Fibroblast of skin of right biceps (primary cell): Measurements from ENCODE around the gene CCDC177.

Source experiments
- DNase-seq: peaks from one replicate; pipeline ENCODE4 v3.0.0-alpha.2; 2013

Gene CCDC177

DNA sequence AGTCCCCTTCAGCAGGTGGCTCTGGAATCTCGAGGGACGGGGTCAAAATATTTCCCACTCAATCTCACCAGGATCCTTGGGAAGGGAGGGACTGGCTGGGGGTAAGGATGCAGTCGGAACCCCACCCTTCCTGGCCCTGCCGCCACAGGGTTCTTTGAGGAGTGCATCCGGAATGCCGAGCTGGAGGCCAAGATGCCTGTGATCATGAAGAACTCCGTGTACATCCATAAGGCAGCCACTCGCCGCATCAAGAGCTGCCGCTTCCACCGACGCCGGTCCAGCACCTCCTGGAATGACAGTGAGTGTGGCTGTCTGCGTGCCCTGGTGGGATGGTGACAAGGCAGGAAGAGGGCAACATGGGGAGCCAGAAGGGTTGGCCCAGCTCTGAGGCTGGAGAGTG is 47.0 kb downstream of the CCDC177 start:
- no peak for DNase-seq

GRCh38 chr14:69525896-69526295 is 48.8 kb downstream of the CCDC177 start:
- DNase-seq: no peak

DNA sequence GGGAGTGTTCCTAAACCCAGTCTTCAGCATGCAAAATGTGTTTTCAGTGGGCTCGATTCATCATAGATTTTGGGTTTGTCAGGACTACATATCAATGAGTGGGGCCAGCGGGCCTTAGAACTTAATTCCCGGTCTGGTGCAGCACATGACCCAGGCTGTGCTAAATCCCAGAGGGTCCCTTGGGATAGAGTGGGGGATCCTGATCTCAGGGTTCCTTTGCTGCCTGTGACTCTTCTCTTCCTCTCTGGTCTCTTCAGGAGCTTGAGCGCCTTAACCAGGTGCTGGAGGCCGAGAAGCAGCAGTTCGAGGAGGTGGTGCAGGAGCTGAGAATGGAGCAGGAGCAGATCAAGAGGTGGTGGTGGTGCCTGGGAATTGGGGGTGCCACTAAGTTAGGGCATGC is 52.6 kb downstream of the CCDC177 start:
- no peak for DNase-seq
